Measurements from ENCODE around the gene NDUFB10. TPM values are rescaled to one million over a fixed set of nuclear protein-coding genes. Genes with fewer than 3 reads are reported as not detected.

Gene NDUFB10
- total and polyA plus RNA-seq, 4 donors, result 93.9 to 195 (median 133) TPM

DNA sequence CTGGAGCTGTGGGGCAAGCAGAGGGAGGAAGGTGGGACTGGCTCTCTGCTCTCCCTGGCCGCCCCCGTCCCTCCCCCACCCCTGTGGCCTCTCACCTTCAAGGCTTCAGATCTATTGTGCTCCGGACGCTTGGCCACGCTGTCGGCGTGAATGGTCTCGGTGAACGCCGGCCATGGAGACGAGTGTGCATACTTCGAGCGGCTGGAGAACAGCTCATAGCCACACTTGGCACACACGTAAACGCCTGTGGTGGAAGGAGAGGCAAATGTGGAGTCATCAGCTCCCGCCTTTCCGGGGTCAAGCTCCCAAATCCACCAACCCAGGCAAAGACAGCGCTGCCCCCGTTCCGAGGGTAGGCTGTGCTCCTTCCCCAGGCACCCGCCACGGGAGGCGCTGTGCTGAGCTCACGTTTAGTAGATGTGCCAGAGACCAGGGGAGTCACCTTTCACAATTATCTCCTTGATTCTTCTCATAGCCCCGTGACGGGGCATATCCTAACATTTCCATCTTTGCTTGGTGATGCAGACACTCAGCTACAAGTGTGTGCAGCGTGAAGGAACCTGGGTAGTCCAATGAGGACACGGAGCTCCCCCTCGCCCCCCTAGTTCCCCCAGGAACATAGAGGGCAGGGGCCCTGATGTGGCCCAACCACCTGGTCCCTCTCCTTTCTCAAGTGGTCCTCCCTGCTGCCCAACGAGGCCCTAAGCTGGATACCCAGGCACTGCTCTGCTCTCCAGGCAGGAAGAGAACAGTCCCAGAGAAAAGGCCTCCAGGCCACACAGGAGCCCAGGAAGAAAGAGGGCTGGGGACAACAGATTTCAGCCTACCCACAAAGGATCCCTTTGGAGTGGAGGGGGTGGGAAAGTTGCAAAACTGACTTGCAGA is 17.9 kb upstream of the NDUFB10 start:
- Histone ChIP-seq H3K9ac (ENCODE audit: low read depth in 1 of 2, low read length in 2 of 2) (peak overlapping the region; percentile 75 to 77), H3K4me3 (ENCODE audit: low read depth in 1 of 3, low read length in 3 of 3) (peak overlapping the region; percentile 65 to 92 (median 91))
- DNase-seq (ENCODE audit: low spot score), result no peak

DNA sequence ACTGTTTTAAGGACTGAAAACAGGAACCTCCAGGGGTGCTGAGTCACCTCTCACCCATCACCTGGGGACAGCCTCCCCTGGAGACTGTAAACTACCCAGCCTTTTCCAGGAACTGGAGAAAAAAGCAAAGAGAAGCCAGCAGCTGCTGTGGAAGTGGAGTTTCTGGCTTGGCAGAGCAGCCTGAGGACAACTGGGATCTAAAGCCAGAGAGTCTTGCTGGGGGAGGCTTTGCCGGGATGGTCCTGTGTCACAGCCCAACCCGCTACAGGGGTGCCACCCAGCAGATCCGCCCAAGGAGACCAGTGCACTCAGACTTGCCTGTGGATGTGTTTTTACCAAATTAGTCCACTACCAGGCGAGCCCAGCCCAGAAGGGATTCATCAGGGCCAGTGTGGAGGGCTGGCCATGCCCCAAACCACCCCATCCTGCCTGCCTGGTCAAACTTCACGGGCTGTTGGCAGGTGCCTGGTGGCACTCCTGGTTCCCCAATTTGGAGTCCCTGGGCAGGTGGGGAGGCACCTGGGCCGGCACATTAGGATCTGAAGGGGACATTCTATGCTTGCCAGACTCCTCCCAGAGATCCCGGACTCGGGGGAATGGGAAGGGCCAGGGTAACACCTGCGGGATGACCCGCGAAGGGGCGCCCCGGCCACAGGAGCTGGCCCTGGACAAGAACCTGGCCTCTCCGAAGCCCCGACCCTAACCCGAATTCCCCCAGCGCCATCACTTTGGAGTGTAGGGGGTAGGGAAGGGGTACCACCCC is 17.1 kb upstream of the NDUFB10 start:
- Histone ChIP-seq H3K9me3 (ENCODE audit: control insufficient read depth in 4 of 4, low read length in 3 of 4) (no peaks in the 10 kb centered on the region), H3K9ac (ENCODE audit: low read depth in 1 of 2, low read length in 2 of 2) (peak overlapping the region; percentile 75 to 77), H3K27me3 (ENCODE audit: control insufficient read depth in 4 of 4, insufficient read depth in 4 of 4, low read length in 3 of 4) (no peaks in the 10 kb centered on the region), H3K27ac (ENCODE audit: low read depth in 1 of 2, low read length in 2 of 2) (peak overlapping the region; percentile 95 to 96), H3K4me1 (ENCODE audit: control insufficient read depth in 4 of 4, insufficient read depth in 4 of 4, low read length in 3 of 4) (peaks cover 11 to 60% (median 43%) of the 10 kb centered on the region in 4 donors), H3K36me3 (ENCODE audit: control insufficient read depth in 4 of 4, insufficient read depth in 3 of 4, low read depth in 1 of 4, low read length in 3 of 4) (peaks cover 4 to 20% (median 14%) of the 10 kb centered on the region in 4 donors), H3K4me3 (ENCODE audit: low read depth in 1 of 3, low read length in 3 of 3) (peak overlapping the region; percentile 65 to 92 (median 91))
- no peak for DNase-seq (ENCODE audit: low spot score)
- 13% methylated on average over 17 of the region's 17 CpGs for WGBS
- TF ChIP-seq RXRA (IDR thresholded peaks at IDR 0.05), result no peak
- no peak for TF ChIP-seq RAD21 (IDR thresholded peaks at IDR 0.05)
- no peak for TF ChIP-seq SP1 (IDR thresholded peaks at IDR 0.05)
- no peak for TF ChIP-seq TAF1 (conservative IDR thresholded peaks at IDR 0.05)
- TF ChIP-seq FOXA1 (IDR thresholded peaks at IDR 0.05), result no peak
- no peak for TF ChIP-seq JUND (IDR thresholded peaks at IDR 0.05)
- no peak for TF ChIP-seq NR2F2 (IDR thresholded peaks at IDR 0.05)
- TF ChIP-seq, protein P1, sequence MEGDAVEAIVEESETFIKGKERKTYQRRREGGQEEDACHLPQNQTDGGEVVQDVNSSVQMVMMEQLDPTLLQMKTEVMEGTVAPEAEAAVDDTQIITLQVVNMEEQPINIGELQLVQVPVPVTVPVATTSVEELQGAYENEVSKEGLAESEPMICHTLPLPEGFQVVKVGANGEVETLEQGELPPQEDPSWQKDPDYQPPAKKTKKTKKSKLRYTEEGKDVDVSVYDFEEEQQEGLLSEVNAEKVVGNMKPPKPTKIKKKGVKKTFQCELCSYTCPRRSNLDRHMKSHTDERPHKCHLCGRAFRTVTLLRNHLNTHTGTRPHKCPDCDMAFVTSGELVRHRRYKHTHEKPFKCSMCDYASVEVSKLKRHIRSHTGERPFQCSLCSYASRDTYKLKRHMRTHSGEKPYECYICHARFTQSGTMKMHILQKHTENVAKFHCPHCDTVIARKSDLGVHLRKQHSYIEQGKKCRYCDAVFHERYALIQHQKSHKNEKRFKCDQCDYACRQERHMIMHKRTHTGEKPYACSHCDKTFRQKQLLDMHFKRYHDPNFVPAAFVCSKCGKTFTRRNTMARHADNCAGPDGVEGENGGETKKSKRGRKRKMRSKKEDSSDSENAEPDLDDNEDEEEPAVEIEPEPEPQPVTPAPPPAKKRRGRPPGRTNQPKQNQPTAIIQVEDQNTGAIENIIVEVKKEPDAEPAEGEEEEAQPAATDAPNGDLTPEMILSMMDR (IDR thresholded peaks at IDR 0.05; ENCODE audit: low read depth, low read length, missing input control), result peak; percentile 4

More for the DNA sequence above, 17.9 kb upstream of the NDUFB10 start:
- peaks cover 4 to 26% (median 17%) of the 10 kb centered on the region in 4 donors for H3K36me3 ChIP-seq (ENCODE audit: control insufficient read depth in 4 of 4, insufficient read depth in 3 of 4, low read depth in 1 of 4, low read length in 3 of 4)
- H3K27ac ChIP-seq (ENCODE audit: low read depth in 1 of 2, low read length in 2 of 2), result peak overlapping the region; percentile 95 to 96
- 42% methylated on average over 30 of the region's 30 CpGs for WGBS
- H3K9me3 ChIP-seq (ENCODE audit: control insufficient read depth in 4 of 4, low read length in 3 of 4), result no peaks in the 10 kb centered on the region
- TF ChIP-seq RAD21 (IDR thresholded peaks at IDR 0.05) (peak in 1 of 2 donors; percentile 55), SP1 (IDR thresholded peaks at IDR 0.05) (no peak)
- TF ChIP-seq, protein P1 (IDR thresholded peaks at IDR 0.05; ENCODE audit: low read depth, low read length, missing input control), result peak; percentile 45
- peaks cover 11 to 61% (median 43%) of the 10 kb centered on the region in 4 donors for H3K4me1 ChIP-seq (ENCODE audit: control insufficient read depth in 4 of 4, insufficient read depth in 4 of 4, low read length in 3 of 4)
- no peaks in the 10 kb centered on the region for H3K27me3 ChIP-seq (ENCODE audit: control insufficient read depth in 4 of 4, insufficient read depth in 4 of 4, low read length in 3 of 4)
